Hematopoietic multipotent progenitor cell treated with erythropoietin and hydrocortisone succinate and interleukin-3 and kit ligand, for 6 days (in vitro differentiated cells): ENCODE measurements around the gene CAMK1D.
"Not testable (repeated sequence)": the region's sequence is repeated elsewhere in the genome, so short reads cannot be mapped to it uniquely, and the experiment has no call there.

ENCODE experiments used
- DNase-seq: peaks from one replicate; pipeline ENCODE4 v3.0.0-alpha.2; 2015

CAMK1D gene

DNA sequence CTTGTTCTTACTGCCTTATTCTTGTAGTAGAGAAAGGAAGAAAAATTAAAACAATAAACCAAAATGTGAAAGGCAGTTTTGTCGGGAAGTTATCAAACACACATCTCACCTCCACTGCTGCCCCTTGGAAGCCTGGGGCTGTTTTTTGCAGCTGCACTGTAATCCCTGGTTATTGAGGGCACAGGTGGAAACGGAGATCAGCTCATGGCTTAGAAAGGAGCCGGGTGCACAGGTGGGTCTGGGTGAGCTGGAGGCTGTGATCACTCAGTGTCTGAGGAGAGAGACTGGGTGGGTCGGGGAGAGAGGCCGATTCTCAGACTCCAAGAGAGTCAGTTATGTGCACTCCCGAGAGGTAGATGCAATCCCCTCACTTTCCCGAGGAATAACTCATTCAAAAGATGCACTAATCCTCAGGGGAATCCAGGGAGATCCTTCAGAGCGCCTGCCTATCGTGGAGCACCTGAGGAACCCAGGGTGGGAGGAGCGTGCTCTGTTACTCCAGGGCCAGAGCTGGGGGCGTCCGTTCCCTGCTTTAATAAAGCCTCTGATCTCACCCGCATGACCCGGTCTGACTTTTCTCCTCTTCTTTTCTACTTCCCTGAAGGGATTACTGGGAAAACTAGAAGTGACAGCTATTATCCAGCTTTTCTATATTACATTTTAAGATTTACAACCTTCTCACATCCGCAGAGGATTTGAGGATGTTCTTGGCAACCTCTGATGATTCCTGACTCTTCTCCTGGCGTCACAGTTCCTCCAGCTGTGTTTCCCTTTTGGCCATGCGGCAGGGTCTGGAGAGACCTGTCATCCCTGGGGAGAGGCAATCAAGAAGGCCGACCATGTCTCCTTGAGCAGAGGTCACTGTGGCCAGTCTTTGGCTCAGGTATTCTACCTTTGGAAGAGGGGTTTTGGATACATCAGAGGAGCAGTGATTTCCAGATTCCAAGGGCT, 82.1 kb downstream of the CAMK1D start:
- no peak for DNase-seq

DNA sequence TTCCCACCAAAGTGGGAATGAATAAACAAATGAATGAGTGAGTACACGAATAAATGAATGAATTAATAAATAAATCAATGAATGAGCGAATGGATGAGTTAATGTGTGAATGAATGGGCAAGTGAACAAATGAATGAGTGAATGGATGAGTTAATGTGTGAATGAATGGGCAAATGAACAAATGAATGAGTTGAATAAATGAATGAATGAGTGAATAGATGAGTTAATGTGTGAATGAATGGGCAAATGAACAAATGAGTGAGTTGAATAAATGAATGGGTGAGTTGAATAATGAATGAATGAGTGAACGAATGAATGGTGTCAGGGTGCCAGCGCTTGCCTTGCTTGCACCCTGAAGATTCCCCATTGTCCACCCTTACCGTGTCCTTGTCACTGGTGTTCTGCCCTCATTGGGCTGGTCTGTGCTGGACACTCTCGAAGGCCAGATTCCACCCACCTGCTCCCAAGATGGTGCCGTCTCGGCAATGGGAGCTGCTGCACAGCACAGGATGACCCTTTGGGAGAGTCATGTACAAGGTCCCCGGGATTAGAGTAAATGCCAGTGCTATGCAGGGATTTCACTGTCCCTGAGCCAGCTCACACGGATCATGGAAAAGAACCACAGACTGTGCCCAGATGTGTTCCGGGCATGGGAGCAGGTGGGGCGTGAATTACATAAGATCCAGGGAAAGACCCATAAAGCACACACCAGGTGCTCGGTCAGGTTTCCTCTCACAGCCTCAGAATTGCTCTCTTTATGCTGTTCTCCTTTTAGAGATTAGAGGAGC, 83.2 kb downstream of the CAMK1D start:
- DNase-seq: no peak

DNA sequence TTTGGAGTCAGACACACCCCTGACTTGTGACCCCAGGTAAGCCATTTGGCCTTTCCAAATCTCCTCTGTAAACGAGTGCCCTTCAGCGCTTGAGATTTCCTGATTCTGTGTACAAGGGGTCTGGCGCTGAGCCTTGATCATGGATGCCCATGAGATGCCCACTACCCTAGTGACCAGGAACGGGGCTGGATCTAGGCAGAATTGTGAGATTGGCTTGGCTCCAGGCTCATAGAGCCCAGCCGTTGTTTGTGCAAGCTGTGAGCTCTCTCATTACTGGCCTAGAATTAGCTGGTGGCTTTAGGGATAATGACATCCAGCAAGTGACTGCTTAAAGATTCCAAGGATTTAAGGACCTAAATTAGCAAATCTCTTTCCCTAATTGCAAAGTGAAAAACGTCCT, 84.9 kb downstream of the CAMK1D start:
- DNase-seq: no peak

DNA sequence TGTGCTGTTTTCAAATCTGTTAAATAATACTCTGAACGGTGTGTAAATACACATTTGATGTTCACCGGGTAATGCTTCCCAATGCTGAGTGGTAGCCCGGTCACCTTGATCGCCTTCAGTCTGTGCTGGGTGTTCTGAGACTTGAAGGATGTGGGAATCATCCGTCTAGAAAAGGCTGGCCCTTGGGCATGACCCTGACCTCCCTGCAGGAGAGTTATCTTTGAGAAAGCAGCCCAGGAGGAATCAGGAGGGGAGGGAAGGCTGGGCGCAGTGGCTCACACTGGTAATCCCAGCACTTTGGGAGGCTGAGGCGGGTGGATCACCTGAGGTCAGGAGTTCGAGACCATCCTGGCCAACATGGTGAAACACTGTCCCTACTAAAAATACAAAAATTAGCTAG, 85.3 kb downstream of the CAMK1D start:
- DNase-seq: not testable (repeated sequence)

DNA sequence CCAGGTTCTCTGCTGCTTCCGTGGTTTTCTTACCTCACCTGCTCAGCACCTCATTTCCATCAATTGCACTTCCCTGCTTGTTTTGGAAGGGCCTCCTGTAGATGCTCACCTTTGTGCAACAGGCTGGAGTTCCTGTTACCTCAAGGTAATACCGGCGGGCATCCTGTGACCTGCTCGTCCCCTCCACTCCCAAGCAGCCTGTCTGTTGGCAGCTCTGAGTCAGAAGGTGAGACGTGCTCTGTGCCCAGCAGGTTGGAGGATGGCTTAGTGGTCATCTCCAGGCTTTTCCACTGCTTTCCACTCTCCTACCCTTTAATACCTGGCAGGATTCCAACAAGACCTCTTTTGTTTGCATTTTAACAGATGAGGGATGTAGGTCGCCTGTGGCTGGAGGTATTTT, 86.0 kb downstream of the CAMK1D start:
- DNase-seq: no peak

DNA sequence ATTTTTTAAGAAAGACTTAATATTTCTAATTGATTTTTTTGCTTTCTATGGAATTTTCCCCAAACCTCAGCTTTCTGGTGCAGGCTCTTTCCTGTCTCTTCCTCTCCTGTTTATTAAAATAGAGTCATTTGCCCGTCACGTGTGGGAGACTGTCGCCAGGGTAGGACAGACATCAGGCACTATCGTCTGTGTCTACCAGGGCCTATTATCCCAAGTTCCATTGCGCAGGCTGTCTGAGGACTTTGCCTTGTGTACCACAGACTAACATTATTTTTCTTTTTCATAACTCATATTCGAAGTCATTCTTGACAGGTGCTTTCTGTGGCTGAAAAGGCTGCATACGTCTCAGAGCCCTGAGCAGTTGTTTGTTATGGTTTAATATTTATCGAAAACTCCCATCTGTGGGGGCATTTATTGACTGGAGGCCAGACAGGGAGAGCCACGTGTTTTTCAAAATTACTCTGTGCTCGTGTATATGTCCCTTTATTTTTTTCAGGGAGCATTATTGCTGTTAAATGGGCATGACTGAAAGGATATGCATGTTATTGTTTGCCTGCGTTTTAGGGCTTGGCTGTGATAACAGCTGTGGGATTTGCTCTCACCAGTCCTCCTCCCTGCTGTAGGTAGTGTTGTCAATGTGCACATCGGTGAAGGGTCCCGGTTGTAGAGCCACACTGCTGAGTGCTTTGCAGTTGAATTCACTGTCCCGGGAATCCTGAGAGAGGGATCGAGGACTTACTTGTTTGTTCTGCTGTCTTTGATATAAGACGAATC, 89.8 kb downstream of the CAMK1D start:
- no peak for DNase-seq

DNA sequence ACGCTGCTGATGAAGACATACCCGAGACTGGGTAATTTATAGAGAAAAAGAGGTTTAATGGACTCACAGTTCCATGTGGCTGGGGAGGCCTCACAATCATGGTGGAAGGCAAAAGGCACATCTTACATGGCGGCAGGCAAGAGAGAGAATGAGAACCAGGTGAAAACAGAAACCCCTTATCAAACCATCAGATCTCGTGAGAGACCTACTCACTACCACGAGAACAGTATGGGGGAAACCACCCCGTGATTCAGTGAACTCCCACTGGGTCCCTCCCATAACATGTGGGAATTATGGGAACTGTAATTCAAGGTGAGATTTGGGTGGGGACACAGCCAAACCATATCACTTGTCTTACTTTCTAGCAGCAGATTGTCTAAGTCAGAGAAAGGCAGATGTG, 90.4 kb downstream of the CAMK1D start:
- DNase-seq: not testable (repeated sequence)

DNA sequence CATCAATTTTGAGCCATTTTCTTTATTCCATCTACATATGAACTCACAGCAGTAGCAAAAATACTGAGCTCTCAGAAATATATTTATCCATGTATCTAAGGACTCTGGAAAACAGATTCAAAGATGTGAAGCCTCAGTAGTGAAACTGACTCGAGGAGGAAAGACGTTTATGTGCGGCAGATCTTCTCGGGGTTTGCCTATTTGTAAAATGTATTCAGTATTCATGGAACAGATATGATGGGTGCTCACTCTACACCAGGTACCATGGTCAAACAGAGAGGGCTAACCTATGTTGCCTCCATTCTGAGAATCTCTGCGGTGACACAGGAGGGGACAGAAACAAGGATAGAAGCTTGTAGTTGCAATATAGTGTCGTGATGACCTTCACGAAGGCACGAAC, 93.7 kb downstream of the CAMK1D start:
- no peak for DNase-seq

DNA sequence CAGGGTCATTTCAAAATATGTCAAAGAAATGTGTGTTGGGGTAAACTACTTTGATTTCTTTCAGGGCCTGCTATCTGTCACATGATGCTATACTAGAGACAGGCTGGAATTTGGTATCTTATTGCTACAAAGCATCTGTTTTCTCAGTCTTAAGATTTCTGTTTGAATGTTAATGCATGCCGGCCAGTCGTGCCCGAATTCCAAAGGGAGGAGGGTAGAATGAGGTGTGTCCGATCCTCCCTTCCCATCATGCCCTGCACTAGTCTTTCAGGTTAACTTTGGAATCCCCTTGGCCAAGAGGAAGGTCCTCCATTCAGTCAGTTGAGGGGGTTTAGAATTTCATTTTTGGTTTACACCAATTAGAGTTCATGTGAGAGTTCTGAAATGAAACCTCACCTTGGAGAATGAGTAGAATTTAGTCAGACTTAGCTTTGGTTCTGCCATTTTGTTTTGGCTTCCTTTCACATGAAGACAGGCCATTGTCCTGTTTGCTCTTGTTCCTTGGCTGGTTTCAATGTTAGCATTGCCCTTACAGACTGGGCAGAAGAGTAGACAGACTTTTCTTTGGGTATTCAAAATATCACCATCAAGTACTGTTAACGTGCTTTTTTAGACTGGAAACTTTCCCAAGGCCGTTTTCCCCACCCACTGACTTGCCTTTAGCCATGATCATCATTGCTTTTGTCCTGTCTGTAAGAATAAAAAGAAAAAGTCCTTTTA, 95.8 kb downstream of the CAMK1D start:
- no peak for DNase-seq

DNA sequence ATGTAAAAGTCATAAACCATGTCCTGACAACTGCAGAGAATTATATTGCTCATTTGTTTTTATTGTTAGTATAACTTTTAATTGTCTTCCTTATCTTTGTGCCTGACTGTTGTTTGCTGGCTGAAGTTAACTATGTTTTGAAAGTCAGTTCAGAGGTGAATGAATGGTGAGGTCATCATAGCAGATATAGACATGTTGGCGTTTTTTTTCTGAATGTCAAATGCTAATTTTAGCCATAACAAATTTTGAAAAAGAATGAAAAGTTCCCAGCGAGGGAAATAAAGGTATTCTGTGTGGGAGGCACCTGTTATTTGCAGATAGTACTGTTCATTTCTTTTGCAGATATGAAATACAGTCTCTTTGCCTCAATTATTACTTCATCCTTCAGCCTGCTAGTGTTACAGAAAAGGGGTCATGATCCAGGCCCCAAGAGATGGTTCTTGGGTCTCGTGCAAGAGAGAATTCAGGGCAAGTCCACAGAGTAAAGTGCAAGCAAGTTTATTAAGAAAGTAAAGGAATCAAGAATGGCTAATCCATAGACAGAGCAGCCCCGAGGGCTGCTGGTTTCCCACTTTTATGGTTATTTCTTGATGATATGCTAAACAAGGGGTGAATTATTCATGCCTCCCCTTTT, 96.5 kb downstream of the CAMK1D start:
- DNase-seq: no peak

DNA sequence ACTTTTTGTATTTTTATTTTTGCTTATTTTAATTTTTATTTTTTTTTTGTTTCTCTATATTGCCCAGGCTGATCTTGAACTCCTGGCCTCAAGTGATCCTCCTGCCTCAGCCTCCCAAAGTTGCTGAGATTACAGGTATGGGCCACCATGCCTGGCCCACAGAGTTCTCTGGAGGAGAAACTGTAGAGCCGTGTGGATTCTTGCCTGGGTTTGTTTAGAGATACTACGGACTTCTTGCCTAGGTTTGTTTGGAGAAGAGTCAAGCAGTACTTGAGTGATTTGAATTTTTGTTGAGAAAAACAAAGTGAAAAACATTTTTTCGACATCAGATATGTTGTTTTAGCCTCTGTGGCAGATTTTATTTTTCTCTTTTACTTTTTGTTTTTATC, 99.0 kb downstream of the CAMK1D start:
- no peak for DNase-seq

DNA sequence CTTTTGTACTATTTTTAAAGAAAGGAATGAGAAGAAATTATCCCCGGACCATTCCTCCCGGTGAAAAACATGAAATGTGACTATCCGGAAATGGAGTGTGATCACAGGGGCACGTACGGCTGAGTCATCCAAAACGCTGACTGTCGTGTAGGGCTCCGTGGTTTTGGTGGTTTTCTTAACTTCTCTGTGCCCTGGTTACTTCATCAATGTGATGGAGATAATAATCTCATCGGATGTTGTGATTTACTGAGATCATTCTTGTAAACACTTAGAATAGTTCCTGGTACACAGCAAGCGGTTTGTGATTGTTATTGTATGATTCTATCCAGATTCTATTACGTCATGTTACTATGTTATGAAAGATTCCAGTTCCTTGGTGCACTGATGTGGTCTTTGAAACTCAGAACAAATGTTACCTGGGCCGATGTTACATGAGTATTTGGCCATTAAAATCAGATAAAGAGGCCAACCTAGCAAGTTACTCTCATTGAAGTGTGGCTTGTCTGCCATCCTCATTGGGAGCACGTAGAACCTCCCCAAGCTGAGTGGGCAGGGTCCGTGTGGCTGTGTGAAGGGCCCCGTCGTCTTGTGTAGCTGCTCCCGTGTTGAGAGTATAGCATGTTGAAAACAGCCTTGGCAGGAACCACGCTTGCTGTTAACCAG, 99.5 kb downstream of the CAMK1D start:
- DNase-seq: peak; percentile 88

DNA sequence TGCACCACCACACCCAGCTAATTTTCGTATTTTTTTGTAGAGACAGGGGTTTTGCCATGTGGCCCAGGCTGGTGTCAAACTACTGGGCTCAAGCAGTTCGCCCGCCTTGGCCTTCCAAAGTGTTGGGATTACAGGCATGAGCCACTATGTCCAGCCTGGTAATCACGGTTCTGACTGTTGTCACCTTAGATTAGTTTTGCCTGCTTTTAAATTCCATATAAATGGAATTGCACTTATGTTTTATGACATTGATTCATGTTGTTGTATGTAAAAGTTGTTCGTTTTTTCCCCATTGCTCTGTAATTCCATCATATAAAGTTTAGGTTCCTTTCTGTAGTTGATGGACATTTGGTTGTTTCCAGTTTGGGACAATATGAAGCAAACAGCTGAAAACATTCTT, 106.0 kb downstream of the CAMK1D start:
- DNase-seq: no peak

DNA sequence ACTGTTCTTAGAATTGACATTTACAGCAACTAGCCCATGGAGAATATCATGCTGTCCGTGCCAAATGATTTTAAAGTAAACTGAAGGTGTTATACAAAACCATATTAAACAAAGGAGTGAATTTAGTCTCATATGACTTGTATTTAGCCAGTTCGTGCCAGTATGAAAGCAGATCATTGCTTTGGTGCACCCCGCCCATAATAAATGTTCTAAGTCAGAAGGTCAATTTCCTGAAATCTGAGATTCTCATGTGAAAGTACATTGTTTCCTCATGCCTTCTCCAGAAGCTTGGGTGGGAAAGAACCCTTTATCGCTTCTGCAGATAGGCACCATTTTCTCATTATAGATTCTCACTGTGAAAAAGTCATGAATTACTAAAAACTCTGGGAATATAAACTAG, 106.4 kb downstream of the CAMK1D start:
- DNase-seq: no peak

DNA sequence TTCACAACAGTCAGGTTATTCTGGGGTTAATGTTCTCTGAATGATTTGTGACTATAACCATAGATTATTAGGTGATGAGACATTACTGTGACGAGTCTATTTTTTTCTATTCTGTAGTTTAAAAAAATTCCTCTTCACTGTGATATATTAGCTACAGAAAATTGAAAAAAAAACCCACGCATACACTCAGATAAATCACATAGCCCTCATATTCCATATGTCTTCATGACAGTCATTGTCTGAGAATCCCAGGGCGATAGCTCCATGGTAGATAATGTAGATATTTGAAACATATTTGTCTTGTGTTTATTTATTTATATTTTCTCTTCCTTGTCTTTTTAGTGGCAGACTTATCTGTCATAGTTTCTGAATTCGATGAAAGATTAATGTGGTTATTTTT, 110.0 kb downstream of the CAMK1D start:
- DNase-seq: no peak

DNA sequence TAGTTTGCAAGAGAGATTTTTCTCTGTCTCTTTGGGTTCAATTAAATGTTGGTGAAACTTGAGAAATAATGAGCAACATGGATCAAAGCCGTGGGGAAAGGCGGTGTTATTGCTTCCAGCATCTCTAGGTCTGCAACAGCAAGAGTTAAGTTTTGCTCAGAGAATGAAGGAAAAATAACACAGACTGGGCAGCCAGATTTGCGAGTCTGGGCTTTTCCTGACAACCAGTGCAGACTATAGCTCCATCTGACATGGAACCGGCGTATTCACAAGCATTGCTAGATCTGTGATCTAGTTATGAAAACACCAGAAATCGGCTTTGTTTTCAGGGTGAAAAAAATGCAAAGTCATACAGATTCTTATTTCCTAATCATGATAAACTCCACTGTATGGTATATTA, 110.4 kb downstream of the CAMK1D start:
- DNase-seq: no peak

DNA sequence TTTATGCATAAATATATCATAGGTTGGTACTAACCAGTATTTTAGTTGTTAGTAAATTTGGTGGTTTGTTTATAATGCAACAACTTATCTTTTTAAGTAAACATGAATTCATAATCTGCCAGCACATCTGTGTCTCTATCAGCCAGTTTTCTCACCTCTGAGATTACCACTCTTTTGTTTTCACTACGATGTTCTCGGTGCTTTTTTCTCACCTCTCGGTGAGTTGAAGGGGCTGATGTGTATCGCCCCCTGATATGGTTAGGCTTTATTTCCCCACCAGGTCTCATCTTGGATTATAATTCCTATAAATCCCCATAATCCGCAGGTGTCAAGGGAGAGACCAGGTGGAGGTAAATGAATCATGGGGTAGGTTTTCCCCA, 114.1 kb downstream of the CAMK1D start:
- DNase-seq: no peak

DNA sequence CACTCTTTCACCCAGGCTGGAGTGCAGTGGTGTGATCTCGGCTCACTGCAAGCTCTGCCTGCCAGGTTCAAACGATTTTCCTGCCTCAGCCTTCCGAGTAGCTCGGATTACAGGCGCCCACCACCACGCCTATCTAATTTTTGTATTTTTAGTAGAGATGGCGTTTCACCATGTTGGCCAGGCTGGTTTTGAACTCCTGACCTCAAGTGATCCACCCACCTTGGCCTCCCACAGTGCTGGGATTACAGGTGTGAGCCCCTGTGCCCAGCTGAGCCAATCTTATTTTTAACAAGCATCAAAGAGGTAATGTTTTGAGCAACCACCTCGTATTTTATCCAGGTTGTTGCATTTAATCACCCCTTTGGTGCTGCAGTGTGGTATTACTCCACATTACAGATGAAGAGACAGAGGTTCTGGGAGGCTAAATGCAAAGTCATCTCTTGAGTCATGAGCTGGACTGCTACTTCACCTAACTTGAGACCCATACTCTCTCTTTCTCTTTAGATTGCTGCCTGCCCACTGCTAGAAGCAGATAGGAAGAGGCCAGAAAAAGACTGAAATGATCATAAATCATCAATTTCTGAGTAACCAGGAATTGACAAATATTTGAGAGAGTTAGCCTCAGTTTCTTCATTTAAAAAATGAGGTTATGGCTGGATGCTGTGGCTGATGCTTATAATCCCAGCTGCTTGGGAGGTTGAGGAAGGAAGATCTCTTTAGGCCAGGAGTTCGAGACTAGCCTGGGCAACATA, 116.2 kb downstream of the CAMK1D start:
- peak; percentile 39 for DNase-seq

DNA sequence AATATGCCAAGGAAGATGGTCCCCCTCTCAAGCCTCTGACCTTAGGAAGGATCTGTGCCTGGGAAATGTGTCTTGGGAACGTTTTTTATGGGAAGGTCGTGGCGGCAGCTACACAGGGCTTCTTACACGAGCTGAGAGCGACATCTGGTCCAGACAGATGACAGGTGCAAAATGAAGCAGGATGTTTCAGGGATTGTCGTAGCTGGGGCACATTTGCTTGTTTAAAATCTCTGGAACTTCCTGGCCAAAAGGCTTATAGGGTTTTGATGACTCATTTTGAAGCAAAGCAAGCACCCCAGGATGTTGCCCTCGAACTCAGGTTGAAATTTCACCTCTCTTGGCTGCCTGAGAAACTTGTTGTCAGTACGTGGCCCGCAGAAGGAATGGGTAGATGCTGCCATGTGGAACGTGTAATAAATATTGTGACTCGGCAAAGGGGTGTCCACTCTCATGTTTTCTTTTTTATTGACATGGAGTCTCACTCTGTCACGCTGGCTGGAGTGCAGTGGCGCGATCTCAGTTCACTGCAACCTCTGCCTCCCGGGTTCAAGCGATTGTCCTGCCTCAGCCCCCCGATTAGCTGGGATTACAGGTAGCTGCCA, 117.5 kb downstream of the CAMK1D start:
- no peak for DNase-seq

DNA sequence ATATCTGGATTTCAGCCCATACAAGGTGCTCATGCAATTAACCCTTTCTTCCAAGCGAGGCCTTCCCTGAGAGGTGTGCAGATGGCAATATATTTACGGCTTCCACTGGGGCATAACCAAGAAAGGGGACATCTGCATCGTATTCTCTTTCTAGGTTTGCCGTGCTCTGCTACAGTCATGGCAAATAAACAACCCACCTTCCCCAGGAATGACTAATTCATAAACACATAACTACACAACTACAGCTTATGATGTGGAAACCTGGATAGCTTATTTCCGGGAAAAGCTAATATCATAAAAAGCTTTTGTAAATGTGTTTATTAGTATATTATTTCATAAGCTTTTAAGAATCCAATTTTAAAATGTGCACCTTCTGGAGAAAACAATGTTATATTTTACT, 120.0 kb downstream of the CAMK1D start:
- DNase-seq: no peak
